Embryonic facial prominence (tissue), 1 donor: ENCODE data around the gene OSBPL10.

Source experiments
- DNase-seq: peaks from one replicate; pipeline ENCODE4 v3.0.0-alpha.2; 2016; ENCODE audit errors: extremely low spot score

OSBPL10 gene

DNA sequence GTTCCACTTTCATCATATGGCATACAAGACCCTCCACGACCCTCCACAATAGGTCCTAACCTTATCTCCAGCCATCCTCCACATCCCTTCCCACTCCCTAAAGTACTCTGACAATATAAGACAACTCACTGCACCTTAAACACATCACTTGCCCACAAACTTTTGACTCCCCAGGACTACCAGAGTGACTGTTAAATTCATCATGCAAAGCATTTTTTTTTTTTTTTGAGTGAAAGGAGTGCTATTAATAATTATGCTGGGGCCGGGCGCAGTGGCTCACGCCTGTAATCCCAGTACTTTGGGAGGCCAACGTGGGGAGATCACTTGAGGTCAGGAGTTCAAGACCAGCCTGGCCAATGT, 55.8 kb downstream of the OSBPL10 start:
- no peak for DNase-seq

DNA sequence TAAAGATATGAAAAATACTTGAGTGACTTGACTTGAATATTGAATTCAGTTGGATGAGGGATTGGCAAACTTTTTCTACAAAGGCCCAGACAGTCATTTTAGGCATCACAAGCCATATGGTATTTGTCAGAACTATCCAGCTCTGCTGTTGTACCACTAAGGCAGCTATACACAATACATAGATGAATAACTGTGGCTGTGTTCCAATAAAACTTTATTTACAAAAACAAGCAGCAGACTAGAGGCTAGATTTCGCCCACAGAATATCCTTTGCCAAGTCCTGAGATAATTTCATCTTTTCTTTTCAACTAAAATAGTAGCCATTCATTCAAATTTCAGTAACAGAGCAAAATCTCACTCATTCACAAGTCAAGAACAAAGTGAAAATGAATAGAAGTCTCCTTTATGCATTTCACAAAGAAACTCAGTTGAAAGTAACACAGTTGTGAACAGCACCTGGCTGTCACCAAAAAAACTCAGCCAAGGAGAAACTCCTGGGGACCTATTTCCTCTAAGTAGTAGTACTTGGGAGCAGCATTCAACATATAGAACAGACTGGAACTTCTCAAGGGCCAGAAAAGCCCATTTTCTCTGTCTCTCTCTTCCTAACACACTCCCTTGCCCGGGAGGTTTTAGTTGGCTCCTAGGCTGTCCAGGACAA, 56.3 kb downstream of the OSBPL10 start:
- no peak for DNase-seq

DNA sequence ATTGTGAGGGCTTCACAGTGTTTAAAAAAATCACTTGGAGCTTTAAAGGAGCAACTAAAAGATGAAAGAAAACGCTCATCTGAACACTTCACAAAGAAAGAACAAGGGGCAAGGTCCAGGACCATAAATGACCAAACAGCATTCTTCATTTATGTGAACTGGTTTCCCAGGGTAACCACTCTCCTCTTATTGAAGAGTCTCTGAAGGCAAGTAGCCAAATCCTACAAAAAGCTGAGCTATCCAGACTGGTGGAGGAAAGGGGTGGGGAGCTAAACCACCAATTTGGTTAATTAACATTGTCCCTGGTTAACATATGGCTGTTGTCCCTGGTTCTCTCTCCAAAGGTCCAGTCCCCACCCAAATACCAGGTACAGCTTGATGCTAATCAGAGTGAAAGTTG, 58.1 kb downstream of the OSBPL10 start:
- DNase-seq, result no peak

DNA sequence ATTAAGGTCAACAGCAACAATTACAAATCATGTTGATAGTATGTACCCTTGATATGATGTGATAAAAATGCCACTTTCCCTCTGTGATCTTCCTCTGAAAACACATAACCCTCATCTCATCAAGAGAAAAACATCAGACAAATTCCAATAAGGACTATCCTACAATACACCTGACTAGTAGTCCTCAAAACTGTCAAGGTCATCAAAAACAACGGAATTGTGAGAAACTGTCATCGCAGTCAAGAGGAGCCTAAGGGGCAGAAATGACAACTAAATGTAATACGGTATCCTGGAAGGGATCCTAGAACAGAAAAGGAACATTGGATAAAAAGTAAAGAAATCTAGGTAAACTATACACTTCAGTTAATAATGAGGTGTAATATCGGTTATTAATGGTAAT, 59.2 kb downstream of the OSBPL10 start:
- no peak for DNase-seq

DNA sequence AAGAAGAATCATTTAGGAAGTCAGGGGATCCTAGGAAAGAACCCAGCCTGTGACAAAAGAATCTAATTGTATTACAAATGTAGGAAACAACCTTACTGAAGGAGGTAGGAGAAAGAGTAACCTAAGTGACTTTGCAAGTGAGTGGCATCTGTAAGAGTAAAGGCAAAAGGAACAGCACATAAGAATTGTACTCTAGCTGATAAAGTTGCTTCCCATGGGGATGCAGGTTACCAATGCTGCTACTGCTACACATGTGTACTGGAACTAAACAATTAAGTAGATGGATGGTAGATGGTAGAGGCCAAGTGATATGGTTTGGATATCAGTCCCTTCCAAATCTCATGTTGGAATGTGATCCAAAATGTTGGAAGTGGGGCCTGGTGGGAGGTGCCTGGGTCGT, 60.8 kb downstream of the OSBPL10 start:
- no peak for DNase-seq

DNA sequence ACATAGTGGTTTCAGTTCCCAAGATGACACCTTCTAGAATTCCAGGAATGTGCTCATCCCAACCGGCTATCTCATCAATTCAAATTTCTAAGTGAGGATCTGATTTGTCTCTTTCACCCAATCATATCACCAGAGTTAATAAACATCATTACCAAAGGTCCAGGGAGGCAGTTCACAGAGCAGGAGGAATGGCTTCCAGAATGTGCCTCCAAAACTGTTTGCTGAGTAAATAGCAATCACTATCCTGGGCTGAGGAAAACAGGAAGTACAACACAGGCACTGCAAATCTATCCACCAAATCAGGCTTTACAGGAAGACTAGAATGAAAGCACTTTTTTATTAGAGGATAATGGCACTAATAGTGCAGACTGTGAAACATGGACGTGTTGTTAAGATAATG, 61.5 kb downstream of the OSBPL10 start:
- DNase-seq, result no peak

DNA sequence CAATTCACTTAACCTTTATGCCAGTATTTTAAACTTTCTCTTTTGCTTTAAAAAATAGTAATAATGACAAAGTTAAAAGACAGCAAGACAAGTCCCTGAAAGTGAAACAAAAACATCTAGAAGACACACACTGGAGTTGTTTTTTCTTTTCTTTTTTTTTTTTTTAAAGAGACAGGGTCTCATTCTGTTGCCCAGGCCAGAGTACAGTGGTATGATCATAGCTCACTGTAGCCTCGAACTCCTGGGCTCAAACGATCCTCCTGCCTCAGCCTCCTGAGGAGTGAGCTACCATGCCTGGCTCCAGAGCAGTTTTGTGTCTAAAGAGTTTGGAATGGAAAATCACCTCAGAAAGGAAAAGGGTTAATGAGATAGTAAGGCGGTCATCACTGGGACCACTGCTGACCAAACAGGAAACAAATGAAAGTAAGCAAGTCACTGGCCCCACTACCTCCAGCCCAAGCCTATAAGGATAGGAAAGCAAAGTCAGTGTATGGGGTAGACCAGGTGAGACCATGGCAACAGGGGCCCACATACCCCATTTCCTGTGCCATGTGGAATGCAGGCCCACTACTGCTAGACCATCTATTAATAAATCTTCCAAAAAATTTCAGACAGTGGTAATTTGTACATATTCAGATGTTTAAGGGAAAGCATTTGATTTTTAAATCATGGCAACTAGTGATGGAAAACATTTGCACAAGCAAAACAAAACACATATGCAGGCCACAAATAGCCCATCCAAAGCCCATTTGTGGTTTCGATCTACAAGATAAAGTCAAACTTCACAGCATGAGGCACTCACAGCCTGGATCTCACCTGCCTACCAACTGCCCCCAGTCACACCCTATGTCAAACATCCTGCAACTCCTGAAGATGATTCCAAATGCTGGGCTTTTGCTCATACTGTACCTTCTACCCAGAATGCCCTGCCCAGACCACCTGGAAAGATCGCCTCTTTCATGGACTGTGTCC, 62.6 kb downstream of the OSBPL10 start:
- DNase-seq, result no peak

DNA sequence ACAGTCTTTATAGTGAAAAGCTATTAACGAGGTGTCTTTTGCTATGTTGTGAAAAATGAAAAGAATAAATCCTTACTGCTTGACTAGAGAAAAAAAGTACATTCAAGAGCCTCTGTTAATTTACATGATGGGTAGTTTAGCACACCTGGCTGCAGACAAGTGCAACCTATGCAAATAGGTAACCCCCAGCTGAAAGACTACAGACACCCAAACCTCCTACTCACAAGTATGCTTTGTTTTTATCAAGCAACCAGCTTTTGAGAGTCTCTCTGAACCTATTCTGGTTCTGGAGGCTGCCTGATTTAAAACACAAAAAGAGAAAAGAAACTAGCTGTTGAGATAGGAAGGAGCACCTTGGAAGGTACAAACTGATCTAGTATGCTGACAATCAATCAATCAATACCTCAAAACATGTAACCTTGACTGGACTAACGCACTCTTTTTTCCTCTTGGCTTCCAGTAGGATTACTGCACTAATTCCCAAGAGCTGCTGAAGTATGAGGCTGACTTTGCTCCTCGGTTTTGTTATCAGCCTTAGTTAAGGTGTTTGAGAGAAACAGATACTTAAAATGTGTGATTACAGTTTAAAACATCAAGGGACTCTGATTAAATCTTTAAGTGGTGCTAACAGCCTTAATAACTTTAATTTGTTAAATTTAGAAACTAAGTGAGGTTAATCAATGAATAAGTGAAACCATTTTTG, 63.6 kb downstream of the OSBPL10 start:
- no peak for DNase-seq

DNA sequence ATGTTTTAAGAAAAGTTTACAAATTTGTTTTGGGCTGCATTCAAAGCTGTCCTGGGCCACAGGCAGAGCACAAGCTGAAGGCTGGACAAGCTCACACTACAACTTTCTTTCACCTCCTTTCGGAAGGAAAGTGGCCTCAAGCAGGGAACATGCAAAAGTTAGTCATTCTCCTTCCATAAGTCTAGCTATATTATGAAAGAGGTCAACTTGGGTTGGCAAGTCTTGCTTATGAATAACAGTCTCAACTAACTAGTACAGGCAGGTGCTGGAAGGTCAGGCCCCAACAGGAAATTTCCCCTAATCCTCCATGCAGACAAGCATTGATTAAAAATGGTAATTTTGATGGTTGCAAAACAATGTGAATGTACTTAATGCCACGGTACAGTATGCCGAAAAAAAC, 69.4 kb downstream of the OSBPL10 start:
- DNase-seq, result no peak

DNA sequence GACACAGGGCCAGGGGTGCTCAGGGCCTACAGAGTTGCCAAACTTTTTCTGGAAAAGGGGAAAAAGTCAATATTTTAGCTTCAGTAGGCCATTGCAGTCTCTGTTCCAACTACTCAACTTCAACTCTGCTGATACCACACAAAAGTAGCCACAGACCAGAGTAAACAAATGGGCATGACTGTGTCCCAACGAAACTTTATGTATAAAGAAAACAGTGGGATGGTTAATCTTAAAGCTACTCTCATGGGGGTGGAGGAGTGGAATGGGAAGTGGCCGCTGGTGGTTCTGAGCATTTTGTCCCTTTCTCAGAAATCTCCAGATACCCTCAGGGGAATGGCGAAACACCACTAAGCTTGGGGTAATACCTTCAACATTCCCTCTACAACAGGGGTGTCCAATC, 69.9 kb downstream of the OSBPL10 start:
- no peak for DNase-seq

DNA sequence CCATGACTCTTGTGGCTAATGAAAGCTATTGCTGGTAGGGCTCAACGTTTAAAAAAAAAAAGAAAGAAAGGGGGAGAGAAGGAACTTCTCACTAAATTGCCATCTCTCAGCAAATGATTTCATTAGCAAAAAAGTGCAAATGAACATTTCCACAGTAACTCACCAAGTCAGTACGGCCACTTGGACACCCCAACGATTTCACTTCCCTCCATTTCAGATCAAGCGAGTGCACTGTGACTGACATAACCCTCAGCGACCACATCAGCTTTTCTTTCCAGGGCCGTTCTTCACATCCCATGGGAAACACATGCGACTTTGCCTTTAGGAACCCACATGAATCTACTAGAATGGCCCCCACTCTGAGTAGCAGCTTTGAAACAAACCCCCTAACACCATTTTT, 71.6 kb downstream of the OSBPL10 start:
- no peak for DNase-seq

DNA sequence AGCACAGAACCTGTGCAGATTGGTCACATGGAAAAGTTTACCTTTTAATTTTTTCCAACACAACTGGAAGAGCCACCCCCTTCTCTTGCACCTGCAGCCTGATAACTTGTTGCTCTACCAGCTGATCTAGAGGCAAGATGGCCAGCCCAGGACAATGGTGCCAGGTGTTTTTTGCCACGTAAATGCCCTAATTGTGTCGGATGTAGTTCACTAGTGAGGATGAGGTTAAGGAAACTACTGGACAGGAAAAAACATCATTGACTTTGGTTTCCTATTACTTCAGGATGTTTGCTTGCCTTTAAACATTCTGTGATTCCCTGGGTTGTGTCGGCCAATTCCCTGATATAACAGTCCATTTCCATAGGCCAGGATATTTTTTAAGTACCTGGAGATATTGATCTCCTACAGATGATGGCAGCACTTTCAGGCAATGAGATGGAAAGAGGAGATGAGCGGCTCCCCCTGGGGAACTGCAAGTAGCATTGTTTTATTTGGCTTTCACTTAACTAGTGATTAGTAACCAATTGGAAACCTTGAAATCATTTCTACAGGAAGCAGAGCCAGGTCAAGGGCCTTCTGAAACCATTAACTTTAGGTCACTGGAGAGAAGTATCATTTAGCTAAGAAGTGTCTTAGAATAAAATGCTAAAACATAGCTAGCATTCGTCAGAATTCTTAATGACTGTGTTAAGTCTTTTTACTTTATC, 72.5 kb downstream of the OSBPL10 start:
- DNase-seq, result no peak

DNA sequence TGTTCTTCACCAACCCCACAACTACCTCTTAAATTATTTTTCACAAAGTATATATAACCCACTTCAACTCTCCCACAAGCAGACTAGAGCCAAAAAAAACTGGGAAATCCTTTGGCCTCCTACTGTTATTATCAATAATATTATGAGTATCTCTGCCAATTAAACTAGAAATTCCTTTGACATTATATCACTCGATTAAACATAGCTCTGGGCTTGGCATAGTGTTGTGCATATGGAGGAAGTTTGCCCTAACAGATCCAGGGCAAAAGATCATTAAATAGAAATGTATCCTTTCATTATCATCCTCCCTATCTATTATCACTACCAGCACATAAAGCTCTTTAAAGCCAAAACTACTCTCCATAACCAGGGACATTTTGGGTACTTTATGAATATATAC, 74.9 kb downstream of the OSBPL10 start:
- no peak for DNase-seq

DNA sequence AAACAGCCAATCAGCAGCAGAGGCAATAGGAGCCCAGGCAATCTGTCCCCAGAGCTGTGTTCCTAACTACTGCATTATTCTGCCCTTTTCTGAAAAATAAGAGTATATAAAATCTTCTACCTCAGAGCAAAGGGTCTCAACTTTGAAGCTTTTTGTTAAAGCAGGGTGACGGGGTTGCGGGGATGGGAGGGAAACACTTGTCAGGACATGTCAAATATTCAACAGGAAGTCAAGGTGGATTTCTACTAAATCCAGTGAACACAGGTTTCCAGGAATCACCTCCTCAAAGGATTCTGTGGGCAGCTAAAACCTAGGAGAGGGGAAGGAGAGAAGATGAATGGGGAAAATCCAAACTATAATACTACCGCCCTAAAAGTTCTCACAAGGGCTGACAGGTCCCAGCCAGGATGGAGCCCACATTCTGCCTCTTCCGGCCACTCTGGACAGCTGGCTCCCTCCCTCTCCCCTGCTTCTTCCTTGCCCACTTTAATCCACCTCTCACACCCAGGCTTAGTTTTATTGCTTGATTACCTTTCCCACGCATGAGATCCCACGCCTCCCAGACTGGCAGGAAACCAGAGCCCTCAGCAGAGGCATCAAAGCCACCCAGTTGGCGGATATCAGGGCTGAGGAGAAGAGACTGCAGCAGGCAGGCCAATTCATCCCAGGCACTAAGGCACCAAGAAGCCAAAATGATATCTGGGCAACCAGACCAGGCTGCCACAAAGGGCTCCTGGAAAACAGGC, 77.2 kb downstream of the OSBPL10 start:
- no peak for DNase-seq

DNA sequence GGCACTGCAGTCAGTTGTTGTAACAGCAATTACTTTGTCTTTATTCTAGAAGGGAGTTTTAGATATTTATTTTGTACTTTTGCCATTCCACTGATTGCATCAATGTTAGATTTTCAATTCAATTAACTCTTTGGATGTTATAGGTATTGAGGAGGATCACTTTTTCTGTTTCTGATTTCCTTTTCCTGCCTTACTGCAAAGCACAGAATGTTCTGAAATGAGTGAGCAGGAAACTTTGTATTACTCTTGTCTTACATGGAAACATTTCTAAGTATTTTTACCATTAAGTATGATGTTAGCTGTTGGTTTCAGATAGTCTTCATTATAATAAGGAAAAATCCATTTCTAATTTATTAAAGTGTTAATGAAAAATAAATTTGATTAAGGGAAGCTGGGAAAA, 80.5 kb downstream of the OSBPL10 start:
- no peak for DNase-seq

DNA sequence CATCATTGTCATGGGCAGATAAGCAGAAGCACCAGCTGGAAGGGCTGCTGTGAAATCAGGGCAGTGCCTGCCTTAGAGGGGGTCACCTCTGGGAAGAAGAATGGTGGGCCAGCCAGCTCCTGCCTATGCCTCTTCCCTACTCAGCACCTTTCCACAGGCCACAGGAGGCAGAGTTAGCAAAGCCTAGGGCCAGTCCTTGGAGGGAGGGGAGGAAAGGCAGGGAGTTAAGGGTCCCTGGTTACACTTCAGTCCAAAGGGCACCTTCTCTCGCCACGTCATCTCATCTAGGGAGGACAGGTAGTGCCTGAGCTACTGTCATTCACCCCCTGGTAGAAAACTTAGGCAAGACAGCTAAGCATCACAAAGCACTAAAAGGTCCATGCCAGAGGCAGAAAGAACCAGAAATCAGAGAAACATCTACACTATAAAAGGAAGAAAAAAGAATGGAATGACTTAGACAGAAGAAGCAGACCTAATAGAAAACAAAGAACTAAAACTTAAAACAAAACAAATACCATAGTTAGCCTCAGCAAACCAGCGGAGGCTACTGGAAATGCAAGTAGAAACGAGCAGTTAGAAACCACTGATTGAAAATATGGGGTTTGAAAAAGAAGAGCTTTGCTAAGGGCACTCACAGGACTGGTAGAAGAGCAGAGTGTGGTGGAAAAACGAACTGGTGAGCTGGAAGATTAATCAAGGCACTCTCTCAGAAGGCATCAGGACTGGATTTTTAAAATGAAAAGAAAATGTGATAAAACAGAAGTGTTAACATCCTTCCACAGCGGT, 84.2 kb downstream of the OSBPL10 start:
- DNase-seq, result no peak

DNA sequence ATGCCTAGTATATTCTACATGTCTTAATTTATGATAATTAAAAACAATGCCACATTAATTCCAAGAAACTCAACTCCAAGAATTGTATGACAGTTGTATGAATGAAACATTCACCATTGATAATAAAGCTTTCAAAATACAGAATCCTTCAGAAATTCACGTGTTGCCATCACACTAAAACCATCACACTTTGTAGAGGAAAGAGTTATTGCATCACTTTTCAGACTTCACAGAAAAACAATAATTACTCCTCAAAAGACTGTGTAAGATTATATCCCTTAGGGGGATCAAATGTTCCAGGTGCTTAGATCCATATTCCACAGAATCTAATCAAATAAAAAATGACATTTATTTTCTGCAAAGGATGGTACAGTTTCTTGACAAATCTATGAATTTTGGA, 85.0 kb downstream of the OSBPL10 start:
- DNase-seq, result no peak

DNA sequence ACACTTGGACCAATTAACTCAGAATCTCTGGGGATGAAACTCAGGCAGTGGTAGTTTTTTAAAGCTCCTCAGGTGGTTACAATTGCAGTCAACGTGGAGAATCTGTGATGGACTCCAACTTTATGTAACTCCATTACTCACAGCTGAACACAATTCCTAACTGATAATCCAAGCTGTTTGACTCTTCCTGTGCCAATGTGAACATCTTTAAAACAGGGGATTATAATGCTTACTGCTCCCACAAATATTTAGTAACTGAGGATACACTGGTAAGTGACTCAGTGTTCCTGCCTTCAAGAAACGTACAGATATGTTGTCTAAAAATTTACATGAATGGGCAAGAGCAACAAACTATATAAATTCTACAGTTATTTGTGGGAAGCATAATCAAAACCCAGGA, 85.6 kb downstream of the OSBPL10 start:
- DNase-seq, result no peak

DNA sequence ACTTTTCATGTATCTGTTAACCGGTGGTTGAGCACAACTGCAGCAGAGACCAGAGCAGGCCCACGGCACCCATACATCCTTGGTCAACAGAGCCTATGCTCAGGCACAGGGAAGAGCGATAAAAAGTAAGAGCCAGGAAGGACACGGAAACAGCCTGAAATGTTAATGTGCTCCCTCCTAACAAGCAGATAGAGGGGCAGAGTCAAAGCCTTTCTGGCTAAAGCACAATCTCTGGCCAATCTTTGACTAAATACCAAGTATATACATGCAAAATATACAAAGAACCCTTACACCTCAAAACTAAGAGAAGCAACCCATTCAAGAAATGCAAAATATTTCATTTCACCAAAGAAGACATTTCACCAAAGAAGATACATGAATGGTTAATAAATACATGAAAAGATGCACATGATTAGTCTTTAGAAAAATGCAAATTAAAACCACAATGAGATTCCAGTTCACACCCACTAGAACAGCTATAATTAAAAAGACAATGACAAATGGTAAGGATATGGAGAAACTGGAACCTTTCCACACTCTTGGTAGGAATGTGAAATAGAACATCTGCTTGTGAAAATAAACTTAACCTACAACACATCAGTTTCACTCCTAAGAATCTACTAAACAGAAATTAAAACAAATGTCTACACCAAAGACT, 88.0 kb downstream of the OSBPL10 start:
- no peak for DNase-seq

DNA sequence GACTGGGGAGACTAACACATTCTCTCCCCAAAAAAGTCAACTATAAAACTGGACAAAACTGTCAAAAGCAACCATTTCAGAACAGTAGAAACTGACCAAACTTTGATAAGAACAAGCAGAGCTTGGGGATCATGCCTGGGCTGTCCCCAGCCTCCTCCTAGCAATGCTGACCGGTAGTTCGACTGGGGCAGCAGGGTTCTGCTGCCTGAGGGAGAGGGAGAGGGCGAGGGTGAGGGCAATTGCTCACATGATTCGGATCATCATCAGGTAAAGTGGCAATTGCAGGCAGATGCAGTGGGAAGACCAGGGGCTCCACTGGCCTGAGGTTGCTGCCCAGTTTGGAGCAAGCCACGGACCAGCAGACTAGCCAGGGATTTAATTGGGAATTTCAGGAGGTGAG, 88.6 kb downstream of the OSBPL10 start:
- no peak for DNase-seq
